WTC11 (cell line): ENCODE measurements around the gene CITED1. TPM values are rescaled to one million over a fixed set of nuclear protein-coding genes. Genes with fewer than 3 reads are reported as not detected.

Experiments used
- ATAC-seq: fragments of 200-7000 bp; cut with Tn5 transposase; 2 replicates; pipeline ENCODE4 v1.10.0; 2021; ENCODE audit warnings: mild to moderate bottlenecking, moderate library complexity
- CTCF ChIA-PET: fragments of 300-600 bp; sonication (Branson Sonifier 250); formaldehyde crosslinking; loops from one replicate; lab custom pipeline; 2021; ENCODE audit warnings: antibody characterized with exemption; lab: Charles Lee
- POLR2A ChIA-PET: fragments of 350-600 bp; sonication (Branson Sonifier 250); formaldehyde crosslinking; loops from one replicate; lab custom pipeline; 2021; ENCODE audit warnings: antibody characterized with exemption; lab: Charles Lee
- DNase-seq: peaks from one replicate; pipeline ENCODE4 v3.0.0; 2021; ENCODE audit warnings: low spot score
- H3K27ac Mint-ChIP-seq: 2 replicates; pipeline ENCODE4 v1.8.0; 2021; ENCODE audit warnings: mixed read lengths
- H3K27me3 Mint-ChIP-seq: 2 replicates; pipeline ENCODE4 v1.8.0; 2021; ENCODE audit warnings: low read depth, mild to moderate bottlenecking, moderate library complexity, mixed read lengths
- H3K36me3 Mint-ChIP-seq: 2 replicates; pipeline ENCODE4 v1.8.0; 2021; ENCODE audit warnings: mixed read lengths
- H3K4me1 Mint-ChIP-seq: 2 replicates; pipeline ENCODE4 v1.8.0; 2022; ENCODE audit warnings: mixed read lengths
- H3K4me3 Mint-ChIP-seq: 2 replicates; pipeline ENCODE4 v1.8.0; 2021; ENCODE audit warnings: mild to moderate bottlenecking, moderate library complexity, mixed read lengths
- H3K9me3 Mint-ChIP-seq: 2 replicates; pipeline ENCODE4 v1.8.0; 2021; ENCODE audit warnings: mixed read lengths
- CREB1 ChIP-seq: sonication (generic); formaldehyde crosslinking; IDR thresholded peaks from 2 replicates; pipeline ENCODE4 v1.8.0; 2023; ENCODE audit warnings: mild to moderate bottlenecking, missing genetic modification reagents
- FOXK1 ChIP-seq: sonication (generic); formaldehyde crosslinking; IDR thresholded peaks from 2 replicates; pipeline ENCODE4 v1.8.0; 2022; ENCODE audit warnings: mild to moderate bottlenecking, moderate library complexity, missing genetic modification reagents
- GTF2I ChIP-seq: fragments of 250-450 bp; sonication (Bioruptor Pico); conservative IDR thresholded peaks from 2 replicates; pipeline ENCODE4 v1.4.0; 2021; ENCODE audit warnings: mild to moderate bottlenecking
- MXD4 ChIP-seq: fragments of 250-450 bp; sonication (Bioruptor Pico); IDR thresholded peaks from 2 replicates; pipeline ENCODE4 v1.8.0; 2021; ENCODE audit warnings: mild to moderate bottlenecking, moderate library complexity, borderline replicate concordance
- MYBL2 ChIP-seq: sonication (generic); formaldehyde crosslinking; IDR thresholded peaks from 2 replicates; pipeline ENCODE4 v1.8.1; 2023; ENCODE audit warnings: mild to moderate bottlenecking, moderate library complexity, missing genetic modification reagents
- NFE2L1 ChIP-seq: sonication (generic); formaldehyde crosslinking; IDR thresholded peaks from 2 replicates; pipeline ENCODE4 v1.8.1; 2023; ENCODE audit warnings: missing genetic modification reagents
- NFYB ChIP-seq: sonication (generic); formaldehyde crosslinking; conservative IDR thresholded peaks from 2 replicates; pipeline ENCODE4 v1.8.0; 2022; ENCODE audit warnings: low read depth, missing genetic modification reagents
- PRRX2 ChIP-seq: fragments of 250-450 bp; sonication (Bioruptor Pico); IDR thresholded peaks from 2 replicates; pipeline ENCODE4 v1.8.0; 2021; ENCODE audit warnings: mild to moderate bottlenecking
- SP1 ChIP-seq: sonication (generic); formaldehyde crosslinking; conservative IDR thresholded peaks from 2 replicates; pipeline ENCODE4 v1.8.1; 2022; ENCODE audit warnings: missing genetic modification reagents
- TCF7 ChIP-seq: sonication (generic); formaldehyde crosslinking; IDR thresholded peaks from 2 replicates; pipeline ENCODE4 v1.8.0; 2022; ENCODE audit warnings: mild to moderate bottlenecking, low read depth, missing genetic modification reagents, moderate library complexity
- TEAD1 ChIP-seq: sonication (generic); formaldehyde crosslinking; IDR thresholded peaks from 2 replicates; pipeline ENCODE4 v1.8.0; 2022; ENCODE audit warnings: mild to moderate bottlenecking, missing genetic modification reagents
- ZNF219 ChIP-seq: sonication (generic); formaldehyde crosslinking; IDR thresholded peaks from 2 replicates; pipeline ENCODE4 v1.8.0; 2023; ENCODE audit warnings: missing genetic modification reagents, mild to moderate bottlenecking, borderline replicate concordance
- ZNF317 ChIP-seq: sonication (generic); formaldehyde crosslinking; IDR thresholded peaks from 2 replicates; pipeline ENCODE4 v1.8.1; 2023; ENCODE audit warnings: low read depth, mild to moderate bottlenecking, moderate library complexity, missing genetic modification reagents, borderline replicate concordance
- ZNF396 ChIP-seq: fragments of 250-450 bp; sonication (Bioruptor Pico); IDR thresholded peaks from 2 replicates; pipeline ENCODE4 v1.8.0; 2021; ENCODE audit warnings: mild to moderate bottlenecking, moderate library complexity, borderline replicate concordance
- ZNF416 ChIP-seq: fragments of 250-450 bp; sonication (Bioruptor Pico); IDR thresholded peaks from 2 replicates; pipeline ENCODE4 v1.9.0; 2021; ENCODE audit warnings: mild to moderate bottlenecking, inconsistent platforms
- total RNA-seq: library from RNA; stranded (reverse); gene quantifications from 3 replicates; pipeline ENCODE4 v1.2.3, GENCODE V29; 2021
- TF ChIP-seq, protein P1 (sequence below): sonication (generic); formaldehyde crosslinking; IDR thresholded peaks from 2 replicates; pipeline ENCODE4 v1.8.1; 2023; ENCODE audit warnings: mild to moderate bottlenecking, moderate library complexity, missing genetic modification reagents
- TF ChIP-seq, protein P2 (sequence below): sonication (generic); formaldehyde crosslinking; IDR thresholded peaks from 2 replicates; pipeline ENCODE4 v1.8.0; 2022; ENCODE audit warnings: mild to moderate bottlenecking, missing genetic modification reagents
- TF ChIP-seq, protein P3 (sequence below): sonication (generic); formaldehyde crosslinking; IDR thresholded peaks from 2 replicates; pipeline ENCODE4 v1.8.1; 2022; ENCODE audit warnings: mild to moderate bottlenecking, moderate library complexity, missing genetic modification reagents
- TF ChIP-seq, protein P4 (sequence below): sonication (generic); formaldehyde crosslinking; IDR thresholded peaks from 2 replicates; pipeline ENCODE4 v1.8.0; 2022; ENCODE audit warnings: mild to moderate bottlenecking, missing genetic modification reagents

The CITED1 gene
- total RNA-seq, 1 experiment from 2014 or later = 2.2 TPM

DNA sequence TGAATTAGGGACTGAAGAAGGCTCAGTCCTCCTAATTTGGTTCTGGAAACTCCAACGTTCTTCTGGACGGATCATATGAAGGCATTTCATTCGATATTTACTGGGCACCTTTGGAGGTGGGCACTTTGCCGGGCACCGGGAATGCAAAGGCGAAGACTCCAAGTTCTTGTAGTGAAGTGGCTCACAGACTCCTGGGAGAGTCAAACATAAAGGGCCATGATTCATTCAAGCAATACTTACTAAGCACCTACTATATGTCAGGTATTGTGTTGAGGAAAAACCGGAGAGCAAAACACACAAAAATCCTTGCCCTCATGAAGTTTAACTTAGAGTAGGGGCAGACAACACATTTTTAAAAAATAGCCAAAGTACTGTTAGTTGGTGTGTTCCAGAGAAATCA lies 49.9 kb downstream of the CITED1 start (continued):
- TF ChIP-seq, protein P1, sequence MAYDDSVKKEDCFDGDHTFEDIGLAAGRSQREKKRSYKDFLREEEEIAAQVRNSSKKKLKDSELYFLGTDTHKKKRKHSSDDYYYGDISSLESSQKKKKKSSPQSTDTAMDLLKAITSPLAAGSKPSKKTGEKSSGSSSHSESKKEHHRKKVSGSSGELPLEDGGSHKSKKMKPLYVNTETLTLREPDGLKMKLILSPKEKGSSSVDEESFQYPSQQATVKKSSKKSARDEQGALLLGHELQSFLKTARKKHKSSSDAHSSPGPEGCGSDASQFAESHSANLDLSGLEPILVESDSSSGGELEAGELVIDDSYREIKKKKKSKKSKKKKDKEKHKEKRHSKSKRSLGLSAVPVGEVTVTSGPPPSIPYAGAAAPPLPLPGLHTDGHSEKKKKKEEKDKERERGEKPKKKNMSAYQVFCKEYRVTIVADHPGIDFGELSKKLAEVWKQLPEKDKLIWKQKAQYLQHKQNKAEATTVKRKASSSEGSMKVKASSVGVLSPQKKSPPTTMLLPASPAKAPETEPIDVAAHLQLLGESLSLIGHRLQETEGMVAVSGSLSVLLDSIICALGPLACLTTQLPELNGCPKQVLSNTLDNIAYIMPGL = no peak
- TF ChIP-seq ZNF416 (CRISPR knock-in tag) (no peak), ZNF219 (no peak)

DNA sequence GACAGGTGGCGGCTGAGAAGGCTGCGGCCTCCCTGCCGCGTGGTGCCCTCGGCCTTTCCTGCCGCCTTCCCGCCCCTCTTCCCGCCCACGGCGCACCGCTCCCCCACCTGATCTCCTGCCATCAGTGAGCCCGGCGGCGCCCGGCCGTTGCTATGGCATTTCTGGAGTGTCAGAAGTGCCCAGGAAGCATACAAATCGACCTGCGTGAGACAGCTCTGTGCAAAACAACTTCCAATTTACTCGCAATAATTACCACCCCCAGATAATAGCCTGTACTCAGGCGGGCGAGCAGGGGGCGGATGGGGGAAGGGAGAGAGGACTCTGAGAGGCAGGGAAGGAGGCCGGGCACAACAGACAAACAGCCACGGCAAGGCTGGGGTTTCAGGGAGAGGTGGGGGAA lies 50.3 kb downstream of the CITED1 start:
- no peak overlapping the region for H3K27ac Mint-ChIP-seq
- ChIA-PET CTCF (interaction anchor here (1.7 to 1.9 kb wide), 2 partner anchors 10 to 13 kb away, joined by 7 to 8 read pairs; no protein-coding TSS in a partner anchor), POLR2A (interaction anchor here (1.1 kb wide), 1 partner anchor 17 kb away, joined by 3 read pairs; the partner anchor contains the start of gene ERCC6L)
- no peaks in the 10 kb centered on the region for H3K36me3 Mint-ChIP-seq
- no peaks in the 10 kb centered on the region for H3K9me3 Mint-ChIP-seq
- peak; percentile 55 for ATAC-seq
- H3K4me3 Mint-ChIP-seq = peak overlapping the region; percentile 62
- no peaks in the 10 kb centered on the region; the same call in none of the 2 replicates for H3K27me3 Mint-ChIP-seq
- peaks cover 18% of the 10 kb centered on the region for H3K4me1 Mint-ChIP-seq
- TF ChIP-seq CREB1 = no peak
- TF ChIP-seq, protein P2, sequence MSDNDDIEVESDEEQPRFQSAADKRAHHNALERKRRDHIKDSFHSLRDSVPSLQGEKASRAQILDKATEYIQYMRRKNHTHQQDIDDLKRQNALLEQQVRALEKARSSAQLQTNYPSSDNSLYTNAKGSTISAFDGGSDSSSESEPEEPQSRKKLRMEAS = peak; percentile 70; the same call in 1 of the 2 replicates
- TF ChIP-seq, protein P3, sequence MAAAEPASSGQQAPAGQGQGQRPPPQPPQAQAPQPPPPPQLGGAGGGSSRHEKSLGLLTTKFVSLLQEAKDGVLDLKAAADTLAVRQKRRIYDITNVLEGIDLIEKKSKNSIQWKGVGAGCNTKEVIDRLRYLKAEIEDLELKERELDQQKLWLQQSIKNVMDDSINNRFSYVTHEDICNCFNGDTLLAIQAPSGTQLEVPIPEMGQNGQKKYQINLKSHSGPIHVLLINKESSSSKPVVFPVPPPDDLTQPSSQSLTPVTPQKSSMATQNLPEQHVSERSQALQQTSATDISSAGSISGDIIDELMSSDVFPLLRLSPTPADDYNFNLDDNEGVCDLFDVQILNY (CRISPR knock-in tag) = 0 out of 2 replicates have a peak, but pooled peaks have one; percentile 27
- no peak for TF ChIP-seq SP1 (CRISPR knock-in tag)
- no peak for TF ChIP-seq GTF2I (CRISPR knock-in tag)
- TF ChIP-seq TCF7 (CRISPR knock-in tag) = no peak
- TF ChIP-seq, protein P4, sequence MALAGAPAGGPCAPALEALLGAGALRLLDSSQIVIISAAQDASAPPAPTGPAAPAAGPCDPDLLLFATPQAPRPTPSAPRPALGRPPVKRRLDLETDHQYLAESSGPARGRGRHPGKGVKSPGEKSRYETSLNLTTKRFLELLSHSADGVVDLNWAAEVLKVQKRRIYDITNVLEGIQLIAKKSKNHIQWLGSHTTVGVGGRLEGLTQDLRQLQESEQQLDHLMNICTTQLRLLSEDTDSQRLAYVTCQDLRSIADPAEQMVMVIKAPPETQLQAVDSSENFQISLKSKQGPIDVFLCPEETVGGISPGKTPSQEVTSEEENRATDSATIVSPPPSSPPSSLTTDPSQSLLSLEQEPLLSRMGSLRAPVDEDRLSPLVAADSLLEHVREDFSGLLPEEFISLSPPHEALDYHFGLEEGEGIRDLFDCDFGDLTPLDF (CRISPR knock-in tag) = no peak
- DNase-seq = peak; percentile 40

DNA sequence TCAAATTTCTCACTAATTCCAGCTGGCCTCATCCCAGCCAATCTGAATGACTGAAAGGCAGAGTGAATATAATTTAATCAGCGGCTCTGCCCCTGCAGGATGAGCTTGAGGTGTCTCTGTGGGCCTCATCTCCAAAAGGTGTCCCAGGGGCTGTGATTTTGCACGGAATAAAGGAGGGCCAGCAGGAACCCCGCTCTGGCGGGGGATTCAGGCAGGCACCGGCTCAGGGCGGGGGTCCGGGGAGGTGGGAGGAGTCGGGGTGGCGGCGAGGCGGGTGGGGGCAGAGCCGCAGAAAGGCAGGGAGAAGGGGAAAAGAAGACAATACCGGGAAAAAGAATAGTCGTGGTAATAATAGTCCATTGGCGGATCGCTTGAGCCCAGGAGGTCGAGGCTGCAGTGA lies 50.9 kb downstream of the CITED1 start:
- H3K27me3 Mint-ChIP-seq = no peaks in the 10 kb centered on the region; the same call in none of the 2 replicates
- H3K4me3 Mint-ChIP-seq = peak overlapping the region; percentile 48
- H3K9me3 Mint-ChIP-seq = no peaks in the 10 kb centered on the region
- TF ChIP-seq NFE2L1 (CRISPR knock-in tag) (no peak), PRRX2 (CRISPR knock-in tag) (no peak), ZNF317 (CRISPR knock-in tag) (no peak), NFYB (CRISPR knock-in tag) (no peak), MXD4 (CRISPR knock-in tag) (no peak), ZNF396 (no peak), TEAD1 (CRISPR knock-in tag) (no peak), MYBL2 (CRISPR knock-in tag) (no peak), FOXK1 (no peak)
- TF ChIP-seq, protein P3 (CRISPR knock-in tag) = no peak
- peaks cover 18% of the 10 kb centered on the region for H3K4me1 Mint-ChIP-seq
- no peaks in the 10 kb centered on the region for H3K36me3 Mint-ChIP-seq
- ChIA-PET POLR2A (interaction anchor here (1.1 to 1.5 kb wide), 2 partner anchors 13 to 16 kb away, joined by 3 read pairs; partner anchors contain the start of gene ERCC6L), CTCF (interaction anchor here (0.9 to 1.9 kb wide), 4 partner anchors 9 to 25 kb away, joined by 4 to 8 read pairs (median 6); no protein-coding TSS in a partner anchor)
- H3K27ac Mint-ChIP-seq = peak overlapping the region; percentile 33; the same call in 1 of the 2 replicates
- DNase-seq (peak; percentile 54), ATAC-seq (peak; percentile 84)
